Mucosa of gallbladder (tissue), 1 donor: ENCODE results near the gene BMF. TPM values are rescaled to one million over a fixed set of nuclear protein-coding genes. Genes with fewer than 3 reads are reported as not detected.
"Not testable (repeated sequence)": the region's sequence is repeated elsewhere in the genome, so short reads cannot be mapped to it uniquely, and the experiment has no call there.

Source experiments
- DNase-seq: peaks from one replicate; pipeline ENCODE4 v3.0.0-alpha.2; 2020; ENCODE audit warnings: low spot score
- total RNA-seq: library from RNA; stranded (reverse); gene quantifications from one replicate; pipeline ENCODE4 v1.2.1, GENCODE V29; 2021
- donor health status: DM: no; HTN: no; CAD: no.

BMF gene
- total RNA-seq, 1 donor from 2014 or later, result 36.2 TPM

DNA sequence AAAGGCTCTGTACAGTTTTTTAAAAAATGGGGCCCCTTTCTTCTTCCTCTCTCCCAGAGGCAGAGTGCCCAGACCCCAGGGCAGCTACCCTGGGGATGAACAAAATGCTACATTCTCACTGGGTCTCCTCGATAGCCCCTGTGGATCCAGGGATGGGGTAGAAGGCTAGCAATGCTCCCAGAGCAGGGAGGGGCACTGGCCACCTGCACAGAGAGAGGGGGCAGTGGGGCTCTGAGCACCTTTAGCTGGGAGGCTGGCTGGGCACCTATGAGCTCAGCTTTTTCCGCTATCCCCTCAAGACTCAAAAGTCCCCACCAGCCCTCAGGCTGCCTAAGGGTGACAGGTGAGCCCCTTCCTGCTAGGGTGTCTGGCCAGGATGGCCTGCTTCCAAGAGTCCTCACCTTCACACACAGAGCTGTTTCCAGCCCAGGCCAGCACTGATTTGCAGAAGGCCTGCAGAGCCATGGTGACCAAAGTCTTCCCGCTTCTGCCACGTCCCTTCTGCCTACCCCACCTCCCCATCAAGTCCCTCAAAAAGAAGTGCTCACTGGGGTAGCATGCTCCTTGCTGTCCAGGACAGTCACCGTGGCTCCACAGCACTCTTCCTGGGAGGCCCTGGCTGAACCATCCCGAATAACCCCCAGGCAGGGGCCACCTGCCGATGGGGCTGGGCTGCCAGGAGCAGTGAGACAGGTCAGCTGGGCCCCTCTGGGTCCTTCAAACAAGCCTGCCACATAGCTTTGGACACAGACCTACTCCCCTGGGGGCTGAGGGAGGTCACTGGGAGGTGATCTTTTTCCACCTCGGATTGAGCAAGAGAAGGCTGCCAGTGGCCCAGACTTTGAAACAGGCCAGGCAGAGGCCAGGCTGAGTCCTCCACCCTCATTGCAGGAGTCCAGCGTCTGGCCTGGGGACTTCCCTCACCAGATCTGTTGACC, 20.4 kb downstream of the BMF start:
- DNase-seq, result no peak

DNA sequence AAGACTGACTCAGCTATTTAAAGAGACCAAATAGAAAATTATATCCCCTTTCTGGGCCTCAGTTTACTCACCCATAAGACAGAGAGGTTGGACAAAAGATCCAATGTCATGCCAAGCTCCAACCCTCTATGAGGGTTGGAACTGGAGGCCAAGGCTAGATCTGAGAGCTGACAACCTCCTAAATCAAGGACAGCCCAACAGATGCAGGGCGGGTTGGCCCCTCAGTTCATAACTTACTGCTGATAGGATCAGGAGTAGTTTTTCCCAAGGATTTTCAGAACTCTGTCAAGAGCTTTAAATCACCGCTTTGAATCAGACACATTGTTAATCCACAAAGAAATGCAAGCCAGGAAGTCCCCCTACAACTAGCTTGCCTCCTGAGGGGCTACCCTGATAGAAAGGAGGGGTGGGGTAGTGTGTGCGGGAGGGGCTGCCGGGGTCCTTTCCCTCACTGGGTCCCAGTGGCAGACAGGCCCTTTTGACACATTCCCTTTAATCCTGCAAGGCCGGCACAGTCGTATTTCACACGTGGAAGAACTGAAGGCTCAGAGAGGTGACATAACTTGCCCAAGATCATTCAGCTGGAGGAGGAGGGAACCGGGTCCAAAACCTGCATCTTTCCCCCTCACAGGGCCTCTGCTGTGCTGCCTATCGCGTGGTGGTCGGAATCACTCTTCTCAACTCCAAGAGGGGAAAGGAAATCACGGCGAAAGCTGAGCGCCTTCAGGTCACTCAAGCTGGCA, 21.4 kb downstream of the BMF start:
- DNase-seq, result no peak

DNA sequence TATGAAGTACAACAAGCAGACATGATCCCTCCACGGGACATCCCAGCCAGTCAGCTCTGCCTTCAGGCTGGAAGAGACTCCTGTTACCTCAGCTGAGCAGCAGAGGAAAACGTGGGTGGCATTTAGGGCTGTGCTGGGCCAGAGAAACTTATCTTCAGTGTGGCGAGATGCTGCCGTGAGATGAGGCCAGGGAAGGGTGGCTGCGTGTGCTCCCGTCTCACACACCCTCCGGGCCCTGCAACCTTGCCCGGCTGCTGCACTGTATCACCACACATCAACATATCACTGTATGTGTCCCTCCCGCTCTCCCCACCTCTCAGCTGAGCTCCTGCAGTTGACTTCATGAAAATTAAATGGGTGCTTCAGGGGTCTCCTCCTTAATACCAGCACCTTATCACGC, 23.4 kb downstream of the BMF start:
- no peak for DNase-seq

DNA sequence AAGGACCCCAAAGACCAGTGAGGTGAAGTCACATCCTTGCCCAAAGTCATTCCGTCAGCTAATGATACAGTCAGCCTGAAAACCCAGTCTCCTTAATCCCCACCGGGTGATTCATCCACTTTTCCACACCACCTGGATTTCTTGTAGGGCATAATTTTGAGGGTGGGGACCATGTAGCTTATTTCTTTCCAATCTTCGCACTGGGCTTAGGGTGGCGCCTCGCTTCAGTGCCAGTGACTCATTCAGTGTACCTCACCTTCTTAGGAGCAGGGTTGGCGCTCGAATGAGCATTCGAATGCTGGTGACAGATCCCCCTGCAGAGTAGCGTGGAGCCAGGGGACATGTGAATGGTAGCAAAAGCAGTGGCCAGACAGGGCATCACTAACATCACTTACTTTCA, 24.0 kb downstream of the BMF start:
- DNase-seq, result no peak

DNA sequence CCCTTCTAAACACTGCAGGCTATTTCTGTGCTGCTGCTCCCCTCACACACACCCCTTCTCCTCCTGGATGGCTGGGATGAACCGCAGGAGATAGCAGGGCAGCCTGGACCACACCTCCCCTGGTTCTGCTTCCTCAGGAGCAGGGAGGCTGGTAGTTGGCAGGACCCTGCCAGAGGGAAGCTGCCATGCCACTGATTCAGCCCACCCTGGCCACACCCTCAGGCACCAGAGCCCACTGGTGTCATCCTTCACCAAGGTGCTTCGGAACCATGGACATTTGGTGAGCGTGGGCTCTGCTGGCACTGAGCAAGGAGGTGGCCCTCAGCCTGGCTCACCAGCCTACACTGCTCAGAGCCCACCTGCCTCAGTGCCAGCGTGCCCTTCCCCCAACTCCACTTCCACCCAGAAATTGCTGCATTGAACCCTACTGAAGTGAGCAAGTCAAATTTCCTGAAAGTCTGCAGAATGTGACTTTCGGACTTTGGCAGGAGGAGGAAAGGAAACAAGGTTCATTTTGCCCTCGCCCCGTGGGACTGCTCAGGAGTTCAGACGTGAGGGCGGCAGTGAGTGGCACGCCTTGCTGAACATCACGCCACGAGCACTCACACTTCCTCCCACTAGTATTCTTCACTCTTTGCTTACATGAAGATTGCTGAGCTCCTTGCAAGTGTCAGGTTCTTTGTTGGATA, 26.3 kb downstream of the BMF start:
- DNase-seq, result peak; percentile 53

DNA sequence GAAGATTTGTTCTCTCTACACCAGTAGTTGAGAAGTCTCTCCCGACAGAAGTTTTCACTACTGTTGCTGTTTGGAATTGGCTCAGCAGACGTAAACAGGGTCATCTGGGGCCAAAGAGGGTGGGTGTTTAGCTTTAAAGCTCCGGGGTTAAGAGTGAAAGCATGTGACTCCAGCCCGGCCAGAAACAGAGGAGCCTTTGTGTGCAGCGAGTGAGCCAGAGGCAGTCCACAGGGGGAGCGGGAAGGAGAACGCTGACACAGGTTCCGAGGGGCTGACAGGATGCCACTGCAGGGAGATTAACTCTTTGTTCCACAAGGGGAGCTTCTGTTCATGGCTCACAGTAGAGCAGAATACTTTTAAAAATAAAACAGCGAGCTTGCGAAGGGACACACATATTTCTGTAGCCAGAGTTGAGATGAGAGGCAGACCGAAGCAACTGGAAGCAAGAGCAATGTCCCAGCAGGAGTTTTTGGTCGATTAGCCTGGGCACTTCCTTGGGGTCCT, 26.9 kb downstream of the BMF start:
- DNase-seq, result peak; percentile 86

DNA sequence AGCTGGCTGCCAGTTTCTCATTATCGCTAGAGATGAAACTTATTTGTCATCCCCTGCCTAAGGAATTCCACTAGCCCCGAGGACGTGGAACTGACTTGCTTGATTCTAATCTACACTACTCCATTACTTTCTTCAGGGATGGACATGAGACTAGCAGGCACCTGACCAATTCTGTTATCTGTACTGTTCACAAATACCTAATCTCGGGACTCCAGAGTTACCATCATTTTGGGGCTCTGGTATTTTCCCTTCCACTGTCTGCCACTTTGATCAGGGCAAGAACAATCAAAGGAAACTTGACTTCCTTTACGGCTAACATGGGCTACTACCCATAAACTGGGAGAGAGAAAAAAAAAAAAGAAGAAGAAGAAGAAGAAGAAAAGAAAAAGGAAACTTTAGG, 27.8 kb downstream of the BMF start:
- DNase-seq, result no peak

DNA sequence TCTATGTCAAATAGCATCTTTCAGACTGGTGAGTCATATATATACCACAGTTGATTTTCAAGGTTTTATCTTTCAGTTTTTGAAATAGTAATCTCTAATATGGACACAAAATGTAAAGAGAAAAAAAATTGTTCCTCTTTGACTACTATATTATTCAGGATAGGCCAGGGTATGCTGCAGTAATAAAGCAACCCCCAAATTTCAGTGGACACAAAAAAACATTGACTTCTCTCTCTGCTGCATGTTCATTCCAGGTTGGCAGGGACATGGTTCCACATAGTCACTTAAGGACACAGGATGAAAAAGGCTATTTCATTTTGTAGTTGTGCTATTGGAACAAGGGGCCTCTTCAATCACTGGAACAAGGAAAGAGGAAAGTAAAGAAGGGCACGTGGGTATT, 28.6 kb downstream of the BMF start:
- no peak for DNase-seq

DNA sequence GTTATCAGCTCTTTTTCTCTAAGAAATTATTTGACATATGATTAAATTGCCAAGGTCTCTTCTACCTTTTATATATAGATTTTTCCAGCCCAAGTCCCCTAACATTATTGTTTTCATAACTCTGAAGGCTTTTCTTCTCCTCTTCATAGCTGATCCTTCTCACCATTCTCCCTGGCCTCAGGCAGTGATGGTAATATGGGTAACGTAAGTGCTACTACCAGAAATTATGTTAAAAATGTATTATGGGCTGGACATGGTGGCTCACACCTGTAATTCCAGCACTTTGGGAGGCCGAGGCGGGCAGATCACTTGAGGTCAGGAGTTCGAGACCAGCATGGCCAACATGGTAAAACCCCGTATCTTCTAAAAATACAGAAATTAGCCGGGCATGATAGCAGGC, 29.2 kb downstream of the BMF start:
- DNase-seq, result no peak

DNA sequence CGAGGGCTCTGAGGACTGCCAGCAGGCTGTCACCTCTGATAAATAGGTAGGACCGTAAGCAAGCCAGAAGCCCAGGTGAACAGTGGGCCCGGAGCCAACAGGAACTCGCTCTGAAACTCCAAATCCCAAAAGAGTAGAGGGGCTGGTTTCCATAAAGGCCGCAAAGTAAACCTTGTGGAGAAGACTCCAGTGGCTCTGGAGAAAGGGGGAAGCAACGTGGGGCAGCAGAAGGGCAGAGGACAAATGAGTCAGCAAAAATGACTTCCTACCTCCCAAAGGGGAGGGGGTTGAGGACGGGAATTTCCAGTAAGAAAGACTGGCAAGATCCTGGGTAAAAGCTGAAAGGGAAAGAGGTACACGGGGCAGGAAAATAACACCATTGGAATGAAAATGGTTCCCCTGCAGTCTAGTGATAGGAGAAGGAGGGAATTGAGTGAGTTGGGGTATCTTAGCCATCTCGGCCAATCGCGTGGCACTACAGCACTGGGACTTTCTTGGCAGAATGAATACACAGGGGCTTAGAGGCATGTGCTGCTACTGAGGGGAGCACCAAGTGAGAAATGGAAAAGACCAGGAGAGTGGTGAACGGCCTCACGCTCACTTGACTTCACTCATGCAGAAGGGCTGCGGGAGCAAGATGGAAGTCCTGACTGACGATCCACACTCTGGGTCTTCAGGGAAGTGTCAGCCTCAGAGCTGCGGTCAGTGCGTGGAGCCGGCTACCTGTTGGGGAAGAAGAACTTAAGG, 33.2 kb downstream of the BMF start:
- DNase-seq, result no peak

DNA sequence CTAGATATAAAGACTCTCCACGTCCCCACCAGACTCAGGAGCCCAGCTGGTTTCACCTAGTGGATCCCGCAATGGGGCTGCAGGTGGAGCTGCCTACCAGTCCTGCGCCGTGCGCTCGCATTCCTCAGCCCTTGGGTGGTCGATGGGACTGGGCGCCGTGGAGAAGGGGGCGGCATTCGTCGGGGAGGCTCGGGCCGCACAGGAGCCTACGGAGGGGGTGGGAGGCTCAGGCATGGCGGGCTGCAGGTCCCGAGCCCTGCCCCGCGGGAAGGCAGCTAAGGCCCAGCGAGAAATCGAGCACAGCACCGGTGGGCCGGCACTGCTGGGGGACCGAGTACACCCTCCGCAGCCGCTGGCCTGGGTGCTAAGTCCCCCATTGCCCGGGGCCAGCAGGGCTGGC, 34.0 kb downstream of the BMF start:
- not testable (repeated sequence) for DNase-seq

DNA sequence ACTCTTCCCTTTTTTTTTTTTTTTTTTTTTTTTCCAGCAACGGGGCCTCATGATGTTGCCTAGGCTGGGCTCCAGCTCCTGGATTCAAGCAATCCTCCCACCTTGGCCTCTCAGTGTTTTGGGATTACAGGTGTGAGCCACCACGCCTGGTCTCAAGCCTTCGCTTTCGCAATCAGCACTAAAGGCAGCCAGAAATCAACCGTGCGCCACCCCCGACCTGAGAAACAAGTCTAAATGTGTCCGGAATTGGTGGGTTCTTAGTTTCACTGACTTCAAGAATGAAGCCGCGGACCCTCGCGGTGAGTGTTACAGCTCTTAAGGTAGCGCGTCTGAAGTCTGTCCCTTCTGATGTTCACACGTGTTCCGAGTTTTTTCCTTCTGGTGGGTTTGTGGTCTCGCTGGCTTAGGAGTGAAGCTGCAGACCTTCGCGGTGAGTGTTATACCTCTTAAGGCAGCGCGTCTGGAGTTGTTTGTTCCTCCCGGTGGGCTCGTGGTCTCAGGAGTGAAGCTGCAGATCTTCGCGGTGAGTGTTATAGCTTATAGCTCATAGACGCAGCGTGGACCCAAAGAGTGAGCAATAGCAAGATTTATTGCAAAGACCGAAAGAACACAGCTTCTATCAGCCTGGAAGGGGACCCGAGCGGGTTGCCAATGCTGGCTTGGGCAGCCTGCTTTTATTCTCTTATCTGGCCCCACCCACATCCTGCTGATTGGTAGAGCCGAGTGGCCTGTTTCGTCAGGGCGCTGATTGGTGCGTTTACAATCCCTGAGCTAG, 34.8 kb downstream of the BMF start:
- DNase-seq, result not testable (repeated sequence)

DNA sequence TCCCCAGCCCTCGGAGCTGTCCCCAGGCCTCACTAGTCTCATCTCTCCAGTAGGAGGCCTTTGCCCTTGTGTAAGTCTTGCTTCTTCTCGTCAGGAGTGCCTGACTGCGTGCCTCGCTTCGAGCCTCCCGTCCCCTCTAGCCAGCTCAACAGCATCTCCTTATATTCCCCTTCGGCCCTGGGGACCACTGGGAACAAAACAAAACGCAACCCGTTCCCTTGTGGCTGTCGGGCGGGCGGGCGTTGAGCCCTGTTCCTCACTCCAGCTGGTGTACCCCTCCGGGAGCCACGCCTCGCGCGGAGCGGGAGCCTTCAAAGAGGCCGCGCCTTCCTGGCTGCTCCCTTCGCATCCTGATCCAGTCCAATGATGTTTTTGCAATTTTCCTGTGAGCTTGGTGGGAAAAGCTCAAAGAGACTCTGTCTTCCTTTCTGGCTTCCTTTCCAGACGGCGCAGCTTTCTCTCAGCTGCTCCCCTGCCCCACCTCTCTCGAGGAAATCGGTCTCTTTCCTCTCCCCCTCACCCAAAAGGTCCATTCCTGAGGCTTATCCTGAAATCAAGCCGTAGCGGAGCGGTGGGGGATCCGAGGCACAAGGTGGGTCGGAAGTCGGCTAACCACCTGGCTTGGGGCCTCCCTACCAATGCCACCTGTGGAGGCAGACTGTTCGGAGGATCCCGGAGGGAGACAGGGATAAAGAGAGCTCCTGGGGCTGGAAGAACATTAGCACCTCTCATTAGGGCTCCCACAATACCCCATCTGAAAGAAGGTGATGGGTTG, 36.3 kb downstream of the BMF start:
- DNase-seq, result no peak

DNA sequence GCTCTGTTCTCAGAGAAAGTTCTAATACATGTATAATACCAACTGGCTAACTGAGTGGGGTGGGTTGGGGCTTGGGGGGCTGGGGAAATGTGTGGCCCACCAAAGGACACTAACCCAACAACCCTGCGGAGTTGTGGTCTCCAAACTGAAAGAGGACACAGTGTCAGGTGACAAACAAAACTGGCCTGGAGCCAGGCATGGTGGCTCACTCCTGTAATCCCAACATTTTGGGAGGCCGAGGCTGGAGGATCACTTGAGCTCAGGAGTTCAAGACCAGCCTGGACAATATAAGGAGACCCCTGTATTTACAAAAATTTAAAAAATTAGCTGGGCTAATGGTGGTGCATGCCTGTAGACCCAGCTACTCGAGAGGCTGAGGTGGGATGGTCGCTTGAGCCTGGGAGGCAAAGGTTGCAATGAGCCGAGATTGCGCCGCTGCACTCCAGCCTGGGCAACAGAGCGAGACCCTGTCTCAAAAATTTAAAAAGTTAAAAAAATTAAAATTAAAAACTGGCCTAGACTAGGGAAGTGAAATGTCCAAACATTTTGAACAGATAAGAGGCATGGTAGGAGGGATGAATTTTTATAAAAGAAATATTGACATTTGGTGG, 38.0 kb downstream of the BMF start:
- no peak for DNase-seq

DNA sequence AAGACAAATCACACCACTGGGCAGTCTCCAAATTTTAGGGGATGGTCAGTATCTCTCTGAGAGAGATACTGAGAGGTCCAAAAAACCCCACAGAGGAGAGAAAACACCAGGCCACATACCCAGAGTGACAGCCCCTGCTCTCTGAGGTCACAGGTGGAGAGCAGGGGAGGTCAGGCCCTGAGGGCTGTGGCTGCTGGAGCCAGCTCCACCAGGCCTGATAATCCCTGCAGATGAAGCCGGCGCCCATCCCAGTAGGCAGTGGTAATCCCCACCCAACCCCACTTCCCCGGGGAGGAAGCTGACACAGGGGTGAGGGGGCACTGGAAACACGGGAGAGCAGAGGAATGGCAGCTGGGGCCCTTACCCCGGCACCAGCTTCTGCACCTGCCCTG, 38.5 kb downstream of the BMF start:
- DNase-seq, result no peak

DNA sequence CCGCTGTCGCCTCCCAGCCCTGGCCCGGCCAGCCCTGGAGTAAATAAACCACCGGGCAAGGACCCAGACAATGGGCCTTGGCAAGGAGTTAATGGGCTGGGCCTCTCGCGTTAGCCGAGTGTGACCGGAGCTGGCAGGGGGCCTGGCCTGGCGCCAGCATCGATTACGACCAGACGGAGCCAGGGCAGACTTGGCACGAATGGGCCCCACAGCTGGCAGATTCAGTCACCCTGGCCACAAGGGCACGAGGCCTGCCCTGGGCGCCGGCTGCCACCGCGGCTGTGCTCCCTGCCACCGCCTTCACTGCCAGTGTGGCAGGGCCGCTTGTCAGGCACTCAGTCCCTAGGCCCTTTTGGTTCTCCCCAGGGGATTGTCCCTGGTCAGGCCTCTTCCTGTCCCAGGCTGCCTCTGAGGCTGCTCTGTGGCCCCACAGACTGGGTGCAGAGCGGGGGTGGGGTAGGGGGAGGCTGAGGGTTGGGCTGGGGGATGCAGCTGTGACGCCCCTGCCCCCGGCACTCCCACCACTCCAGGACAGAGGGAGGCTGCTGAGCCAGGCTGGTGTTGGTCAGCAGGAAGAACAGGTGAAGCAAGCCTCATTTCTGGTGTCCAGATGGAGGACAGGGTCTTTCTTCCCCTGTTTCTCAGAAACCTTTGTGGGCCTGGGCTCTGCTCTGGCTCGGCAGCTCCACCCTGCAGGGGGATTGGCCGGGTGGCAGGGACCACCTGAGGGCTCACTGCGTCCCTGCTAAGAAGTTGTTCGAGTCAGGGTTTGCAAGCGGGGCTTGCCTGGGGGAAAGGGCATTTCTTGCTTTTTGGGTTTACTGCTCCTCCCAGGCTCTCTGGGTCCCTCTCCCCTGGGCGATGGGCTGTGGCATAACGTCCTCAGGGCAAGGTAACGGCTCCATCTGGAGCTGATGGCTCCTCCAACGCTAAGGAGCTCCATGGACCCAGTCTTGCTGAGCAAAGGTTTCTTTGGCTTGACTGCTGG, 39.2 kb downstream of the BMF start:
- peak; percentile 96 for DNase-seq

DNA sequence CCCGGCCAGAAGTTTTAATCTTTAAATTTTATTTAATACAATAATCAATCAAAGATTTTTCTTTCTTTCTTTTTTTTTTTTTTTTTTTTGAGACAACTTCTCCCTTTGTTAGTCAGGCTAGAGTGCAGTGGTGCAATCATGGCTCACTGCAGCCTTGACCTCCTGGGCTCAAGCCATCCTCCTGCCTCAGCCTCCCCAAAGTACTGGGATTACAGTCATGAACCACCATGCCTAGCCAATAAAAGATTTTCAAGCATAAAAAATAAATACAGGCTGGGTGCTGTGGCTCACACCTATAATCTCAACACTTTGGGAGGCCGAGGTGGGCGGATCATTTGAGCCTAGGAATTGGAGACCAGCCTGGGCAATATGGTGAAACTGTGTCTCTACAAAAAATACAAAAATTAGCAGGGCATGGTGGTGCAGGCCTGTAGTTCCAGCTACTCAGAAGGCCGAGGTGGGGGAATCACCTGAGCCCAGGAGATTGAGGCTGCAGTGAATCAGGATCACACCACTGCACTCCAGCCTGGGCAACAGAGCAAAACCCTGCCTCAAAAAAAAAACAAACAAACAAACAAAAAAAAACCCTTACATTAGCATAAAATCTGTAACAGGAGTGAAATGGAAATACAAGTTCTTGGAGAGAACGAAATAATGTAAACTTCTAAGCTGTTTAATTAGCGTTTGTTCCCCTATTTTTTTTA, 40.6 kb downstream of the BMF start:
- no peak for DNase-seq

DNA sequence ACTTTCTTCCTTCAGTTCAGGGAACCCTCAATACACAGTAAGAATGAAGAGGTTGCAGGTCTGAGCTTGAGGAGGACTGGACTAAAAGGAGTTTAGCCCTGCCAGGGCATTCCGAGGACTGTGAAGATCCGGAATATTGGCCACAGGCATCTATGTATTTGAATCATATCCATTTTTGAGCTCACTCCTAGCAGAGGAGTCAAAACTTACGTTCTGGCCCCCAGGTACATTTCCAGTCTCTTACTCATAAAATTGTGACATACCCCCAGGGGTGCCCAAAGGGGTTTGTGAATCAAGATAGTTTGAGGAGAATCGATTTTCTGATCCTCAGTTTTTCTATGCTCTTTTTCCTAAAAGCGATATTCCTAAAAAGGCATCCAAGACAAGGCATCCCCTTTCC, 42.1 kb downstream of the BMF start:
- DNase-seq, result no peak
